Adrenal gland (tissue), 12 donors: ENCODE data around the gene P4HA2. TPM values are rescaled to one million over a fixed set of nuclear protein-coding genes. Genes with fewer than 3 reads are reported as not detected.

ENCODE experiments used
- DNase-seq, 7 donors: peaks; one replicate each; pipeline ENCODE4 v3.0.0-alpha.2; 2019 to 2020
- H3K27ac ChIP-seq, 5 donors: fragments of 200-600 bp; sonication (generic) in 4 of 5; 1 replicate in 3 of 5; 2 replicates in 2 of 5; pipeline versions ENCODE4 v1.5.1 to v1.8.0; 2016 to 2020; ENCODE audit warnings: mild to moderate bottlenecking in 1 of 5
- H3K27me3 ChIP-seq: fragments of 200-600 bp; 2 replicates; pipeline ENCODE4 v1.8.0; 2021
- H3K36me3 ChIP-seq, 2 donors: fragments of 200-600 bp; replicated peaks in 1 of 2; 1 replicate in 1 of 2; 2 replicates in 1 of 2; pipeline versions ENCODE4 v1.5.1 to v1.8.0; 2018 to 2022
- H3K4me1 ChIP-seq, 2 donors: fragments of 200-600 bp; replicated peaks in 1 of 2; 1 replicate in 1 of 2; 2 replicates in 1 of 2; pipeline versions ENCODE4 v1.5.1 to v1.8.0; 2018 to 2021
- H3K4me3 ChIP-seq, 4 donors: fragments of 200-600 bp; sonication (generic) in 3 of 4; one replicate each; pipeline ENCODE4 v1.5.1; 2016 to 2018
- H3K9me3 ChIP-seq, 3 donors: fragments of 200-600 bp; sonication (generic) in 1 of 3; replicated peaks in 1 of 3; 1 replicate in 2 of 3; 2 replicates in 1 of 3; pipeline versions ENCODE4 v1.5.1 to v1.8.0; 2016 to 2021
- CTCF ChIP-seq, 6 experiments: fragments of 450-650 bp in 4 of 6; fragments of 200-600 bp in 2 of 6; sonication (generic) in 1 of 6; IDR thresholded peaks; 1 replicate in 5 of 6; 2 replicates in 1 of 6; pipeline versions ENCODE4 v1.5.1 to v1.8.0; 2016 to 2021; ENCODE audit warnings: antibody characterized with exemption in 6 of 6, mild to moderate bottlenecking in 2 of 6, moderate library complexity in 1 of 6
- POLR2A ChIP-seq, 2 donors: fragments of 450-650 bp; IDR thresholded peaks; one replicate each; pipeline ENCODE4 v1.6.1; 2017; ENCODE audit warnings: antibody characterized with exemption in 2 of 2, mild to moderate bottlenecking in 2 of 2, moderate library complexity in 1 of 2
- WGBS, 4 donors: extraction: QIAGEN DNeasy Blood & Tissue Kit in 2 of 4; methylation state at CpG; one replicate each; pipeline versions ENCODE4 v1.1.5 to v1.1.7; 2013 to 2017; 5-methylcytosine and 5-hydroxymethylcytosine counted together
- intact Hi-C, 2 donors: fragments of 100-400 bp; cut with DNase I; formaldehyde crosslinking; loops; one replicate each; pipeline versions ENCODE4 v1.14.1 to v1.15.0; 2022 to 2023
- polyA plus RNA-seq, 3 donors: library from polyadenylated mRNA; stranded (reverse); fragments of 200-250 nt in 2 of 3; fragments of 350-450 nt in 1 of 3; fragmentation: Illumina TruSeq in 1 of 3; extraction: RNeasy Lipid Tissue Mini Kit (QIAGEN cat#74804) in 1 of 3; gene quantifications; one replicate each; pipeline ENCODE4 v1.2.3, GENCODE V29; 2013 to 2014
- total RNA-seq, 9 donors: library from RNA; depleted of rRNA in 4 of 9; stranded (reverse); fragments of >200 nt in 4 of 9; fragments of 120-200 nt in 1 of 9; fragmentation: NEBNext Ultra II Directional in 1 of 9; extraction: Animal tissue kit (Norgen Biotek cat#: 25700) in 1 of 9; gene quantifications; one replicate each; pipeline versions ENCODE4 v1.1.0 to v1.2.4, GENCODE V29; 2013 to 2023
- donor health status: healthy with polysubstance abuse.
- donor health status: Bipolar disorder and iron deficiency.
- donor health status: DM: yes; HTN: yes; CAD: no.
- donor health status: DM: no; HTN: no; CAD: no.
- donor health status: DM: no; HTN: no; CAD: no.
- donor health status: DM: yes; HTN: yes; CAD: no.

Gene P4HA2
- total and polyA plus RNA-seq, 12 donors = 9.9 to 34.0 (median 15.5) TPM

GRCh38 chr5:132180134-132180745 is 47.4 kb downstream of the P4HA2 start:
- Histone ChIP-seq H3K4me3 (no peak overlapping the region), H3K27ac (no peak overlapping the region), H3K4me1 (no peaks in the 10 kb centered on the region), H3K9me3 (no peaks in the 10 kb centered on the region), H3K27me3 (no peaks in the 10 kb centered on the region), H3K36me3 (no peaks in the 10 kb centered on the region)
- TF ChIP-seq POLR2A (IDR thresholded peaks at IDR 0.05) = no peak
- TF ChIP-seq CTCF (IDR thresholded peaks at IDR 0.05) = peak; percentile 45 to 87 (median 74)
- peak in 2 of 7 donors; percentile 29 to 39 for DNase-seq
- 16 to 19% (median 17%) methylated on average over 8 of the region's 8 CpGs for WGBS, 4 donors
- intact Hi-C loops = no loop called here

- Histone ChIP-seq H3K36me3 (no peaks in the 10 kb centered on the region), H3K27ac (no peak overlapping the region), H3K27me3 (no peaks in the 10 kb centered on the region), H3K9me3 (no peaks in the 10 kb centered on the region), H3K4me3 (no peak overlapping the region), H3K4me1 (no peaks in the 10 kb centered on the region)
- intact Hi-C loops = no loop called here
- WGBS, 4 donors = 40 to 54% (median 42%) methylated on average over 3 of the region's 3 CpGs
- no peak for DNase-seq
- TF ChIP-seq CTCF (IDR thresholded peaks at IDR 0.05) (no peak), POLR2A (IDR thresholded peaks at IDR 0.05) (no peak)
Measured at GRCh38 chr5:132179405-132179804, 48.2 kb downstream of the P4HA2 start.

- 87 to 95% (median 90%) methylated on average over 6 of the region's 6 CpGs for WGBS, 4 donors
- DNase-seq = no peak
- Histone ChIP-seq H3K27me3 (no peaks in the 10 kb centered on the region), H3K4me1 (no peaks in the 10 kb centered on the region), H3K27ac (no peak overlapping the region), H3K4me3 (no peak overlapping the region), H3K9me3 (no peaks in the 10 kb centered on the region), H3K36me3 (no peaks in the 10 kb centered on the region)
- no peak for TF ChIP-seq POLR2A (IDR thresholded peaks at IDR 0.05)
- no peak for TF ChIP-seq CTCF (IDR thresholded peaks at IDR 0.05)
- intact Hi-C loops = no loop called here
Measured at GRCh38 chr5:132177691-132178149, 49.9 kb downstream of the P4HA2 start.

- H3K27me3 ChIP-seq = no peaks in the 10 kb centered on the region
- H3K4me3 ChIP-seq = no peak overlapping the region
- no peaks in the 10 kb centered on the region for H3K4me1 ChIP-seq
- H3K27ac ChIP-seq = no peak overlapping the region
- 53 to 59% (median 54%) methylated on average over 3 of the region's 3 CpGs for WGBS, 4 donors
- H3K9me3 ChIP-seq = no peaks in the 10 kb centered on the region
- DNase-seq = no peak
- H3K36me3 ChIP-seq = no peaks in the 10 kb centered on the region
- TF ChIP-seq POLR2A (IDR thresholded peaks at IDR 0.05) (no peak), CTCF (IDR thresholded peaks at IDR 0.05) (peak in 1 of 6 experiments; percentile 8)
- intact Hi-C loops = no loop called here
Measured at GRCh38 chr5:132176987-132177386, 50.7 kb downstream of the P4HA2 start.
